GM23248 (cell line): ENCODE results near the gene CEP126. TPM values are rescaled to one million over a fixed set of nuclear protein-coding genes. Genes with fewer than 3 reads are reported as not detected.
A peak's percentile ranks its signal among the peaks of the same experiment; 100 is the strongest.

Experiments used
- DNase-seq: peaks from one replicate; pipeline ENCODE4 v3.0.0-alpha.2; 2015
- H2AFZ ChIP-seq: fragments of 200-600 bp; sonication (generic); 2 replicates; pipeline ENCODE4 v1.6.1; 2016; ENCODE audit warnings: antibody characterized with exemption
- H3F3A ChIP-seq: fragments of 200-600 bp; sonication (generic); 2 replicates; pipeline ENCODE4 v1.6.1; 2016; ENCODE audit warnings: mild to moderate bottlenecking, antibody characterized with exemption, mixed run types; ENCODE audit not compliant: insufficient read depth
- H3K27ac ChIP-seq: fragments of 200-600 bp; sonication (generic); 2 replicates; pipeline ENCODE4 v1.5.1; 2016; ENCODE audit warnings: mild to moderate bottlenecking
- H3K27me3 ChIP-seq: fragments of 200-600 bp; sonication (generic); replicated peaks from 2 replicates; pipeline ENCODE4 v1.6.1; 2016; ENCODE audit warnings: mild to moderate bottlenecking; ENCODE audit not compliant: insufficient read depth
- H3K36me3 ChIP-seq: fragments of 200-600 bp; sonication (generic); 2 replicates; pipeline ENCODE4 v1.6.1; 2016; ENCODE audit warnings: low read depth, mild to moderate bottlenecking
- H3K4me1 ChIP-seq: fragments of 200-600 bp; sonication (generic); 2 replicates; pipeline ENCODE4 v1.6.1; 2016; ENCODE audit warnings: mild to moderate bottlenecking; ENCODE audit not compliant: insufficient read depth
- H3K4me2 ChIP-seq: fragments of 200-600 bp; sonication (generic); one replicate; pipeline ENCODE4 v1.6.1; 2016; ENCODE audit warnings: mild to moderate bottlenecking; ENCODE audit not compliant: unreplicated experiment
- H3K4me3 ChIP-seq: fragments of 200-600 bp; sonication (generic); 2 replicates; pipeline ENCODE4 v1.5.1; 2016; ENCODE audit warnings: mild to moderate bottlenecking
- H3K79me2 ChIP-seq: fragments of 200-600 bp; sonication (generic); 2 replicates; pipeline ENCODE4 v1.6.1; 2016; ENCODE audit warnings: mild to moderate bottlenecking; ENCODE audit not compliant: insufficient read depth
- H3K9ac ChIP-seq: fragments of 200-600 bp; sonication (generic); 2 replicates; pipeline ENCODE4 v1.6.1; 2016; ENCODE audit warnings: mild to moderate bottlenecking
- H3K9me2 ChIP-seq: fragments of 200-600 bp; sonication (generic); 2 replicates; pipeline ENCODE4 v1.6.1; 2016; ENCODE audit warnings: mixed run types, mild to moderate bottlenecking, moderate library complexity; ENCODE audit not compliant: insufficient read depth
- H3K9me3 ChIP-seq: fragments of 200-600 bp; sonication (generic); one replicate; pipeline ENCODE4 v1.6.1; 2017; ENCODE audit warnings: low read depth
- H4K20me1 ChIP-seq: fragments of 200-600 bp; sonication (generic); 2 replicates; pipeline ENCODE4 v1.6.0; 2016; ENCODE audit not compliant: insufficient read depth
- EZH2 ChIP-seq: fragments of 200-600 bp; sonication (generic); IDR thresholded peaks from 2 replicates; pipeline ENCODE4 v1.6.1; 2018; ENCODE audit warnings: antibody characterized with exemption, mild to moderate bottlenecking; ENCODE audit not compliant: insufficient read depth, poor library complexity, severe bottlenecking
- EZH2phosphoT487 ChIP-seq: fragments of 200-600 bp; sonication (generic); IDR thresholded peaks from 2 replicates; pipeline ENCODE4 v1.6.1; 2018; ENCODE audit warnings: antibody characterized with exemption, moderate library complexity, mild to moderate bottlenecking, low read depth; ENCODE audit not compliant: insufficient read depth
- WGBS, 2 experiments: methylation state at CpG; one replicate each; pipeline ENCODE4 v1.1.6; 2015 to 2017; ENCODE audit warnings: low lambda C conversion rate in 2 of 2, low coverage in 1 of 2; ENCODE audit errors: missing lambda C conversion rate in 2 of 2; 5-methylcytosine and 5-hydroxymethylcytosine counted together
- in situ Hi-C: fragments of 300-500 bp; cut with MboI; formaldehyde crosslinking; loops from 2 replicates; pipeline ENCODE4 v1.15.0; 2020
- polyA plus RNA-seq: library from polyadenylated mRNA; unstranded; fragments of >200 nt; fragmentation: Nextera tagmentation; extraction: Ambion mirVana; gene quantifications from 2 replicates; pipeline ENCODE4 v1.2.1, GENCODE V29; 2016
- total RNA-seq: library from RNA; depleted of rRNA; stranded (reverse); fragments of >200 nt; shearing (Covaris generic); gene quantifications from 2 replicates; pipeline ENCODE4 v1.2.3, GENCODE V29; 2014; rRNA removed

CEP126 gene
- total and polyA plus RNA-seq, 2 experiments from 2014 or later = 2.9 to 3.5 TPM

DNA sequence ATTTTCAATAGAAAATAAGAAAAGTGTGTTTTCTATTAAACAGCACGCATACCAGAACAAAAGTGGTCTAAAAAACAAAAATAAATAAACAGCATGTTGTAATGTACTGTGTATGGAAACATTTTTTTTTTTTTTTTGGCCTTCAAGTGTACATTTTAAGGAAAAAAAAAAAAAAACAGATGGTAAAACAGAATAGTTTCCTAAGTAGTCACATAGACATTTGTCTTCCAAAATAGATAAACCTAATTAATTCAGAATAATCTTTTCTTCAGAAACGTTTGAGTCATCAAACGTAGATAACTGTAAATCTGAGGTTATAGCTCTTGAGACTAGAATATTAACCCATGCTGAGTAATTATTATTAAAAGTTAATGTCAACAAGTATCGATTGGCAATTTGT, 132.0 kb downstream of the CEP126 start:
- DNase-seq = peak; percentile 75

GRCh38 chr11:102047305-102047924, 132.6 kb downstream of the CEP126 start, which contains the start of gene CFAP300:
Gene CFAP300, plus strand, starts transcription at chr11:102047437. Its CDS starts 34 bp downstream, at chr11:102047471.
- Histone ChIP-seq H2AFZ (peak within 1 kb of the TSS; percentile 92), H3K27me3 (no peaks in the 10 kb centered on the region), H3K9ac (peak within 1 kb of the TSS; percentile 85), H3K27ac (peak within 1 kb of the TSS; percentile 79), H3F3A (peaks cover 18% of the 10 kb centered on the region), H3K36me3 (no peaks in the 10 kb centered on the region), H3K9me3 (peaks cover 3% of the 10 kb centered on the region), H3K4me2 (peak within 1 kb of the TSS; percentile 99), H3K4me1 (peaks cover 16% of the 10 kb centered on the region; the same call in 1 of the 2 replicates), H3K9me2 (no peaks in the 10 kb centered on the region), H3K79me2 (no peaks in the 10 kb centered on the region), H3K4me3 (peak within 1 kb of the TSS; percentile 79), H4K20me1 (no peaks in the 10 kb centered on the region)
- 1 to 2% methylated on average over 42 of the region's 45 CpGs for WGBS, 2 experiments
- in situ Hi-C loops = no loop called here
- DNase-seq = peak; percentile 88
- TF ChIP-seq EZH2 (no peak), EZH2phosphoT487 (no peak)

More for the DNA sequence above, 132.0 kb downstream of the CEP126 start:
- in situ Hi-C loops = no loop called here
- H3F3A ChIP-seq = peaks cover 18% of the 10 kb centered on the region
- H3K9ac ChIP-seq = peak overlapping the region; percentile 85
- no peaks in the 10 kb centered on the region for H4K20me1 ChIP-seq
- no peaks in the 10 kb centered on the region for H3K9me2 ChIP-seq
- H2AFZ ChIP-seq = peak overlapping the region; percentile 92
- WGBS, 2 experiments = 1 to 3% methylated on average over 4 of the region's 4 CpGs
- no peaks in the 10 kb centered on the region for H3K79me2 ChIP-seq
- peaks cover 16% of the 10 kb centered on the region; the same call in 1 of the 2 replicates for H3K4me1 ChIP-seq
- H3K27ac ChIP-seq = peak overlapping the region; percentile 79
- H3K4me2 ChIP-seq = peak overlapping the region; percentile 99
- TF ChIP-seq EZH2phosphoT487 = no peak
- no peak for TF ChIP-seq EZH2
- H3K27me3 ChIP-seq = no peaks in the 10 kb centered on the region
- H3K4me3 ChIP-seq = peak overlapping the region; percentile 79
- no peaks in the 10 kb centered on the region for H3K36me3 ChIP-seq
- peaks cover 3% of the 10 kb centered on the region for H3K9me3 ChIP-seq

Other genes with a start within 250 kb of the CEP126 start
- gene ANGPTL5, start 1.5 kb downstream of the CEP126 start, total RNA-seq = not detected in 2 replicates
- 0.15 TPM in 1 of 2 replicates, not detected in the other for gene ANGPTL5, start 1.5 kb downstream of the CEP126 start, polyA plus RNA-seq
- 7.3 and 10.2 TPM in 2 replicates for gene CFAP300, start 132.4 kb downstream of the CEP126 start, total RNA-seq
- gene CFAP300, start 132.4 kb downstream of the CEP126 start, polyA plus RNA-seq = 14.0 and 15.3 TPM in 2 replicates
- 118 and 136 TPM in 2 replicates for gene YAP1, start 195.4 kb downstream of the CEP126 start, total RNA-seq
- gene YAP1, start 195.4 kb downstream of the CEP126 start, polyA plus RNA-seq = 11.0 and 11.9 TPM in 2 replicates